BJ (cell line): ENCODE data around the gene ACAP3. TPM values are rescaled to one million over a fixed set of nuclear protein-coding genes. Genes with fewer than 3 reads are reported as not detected.
A peak's percentile ranks its signal among the peaks of the same experiment; 100 is the strongest.

Source experiments
- CTCF ChIA-PET: fragments of 350-600 bp; formaldehyde crosslinking; extraction: SDS; loops from one replicate; lab custom pipeline; 2021; ENCODE audit warnings: antibody characterized with exemption, inconsistent platforms; lab: Yijun Ruan, JAX
- POLR2A ChIA-PET: fragments of 300-600 bp; sonication (Branson Sonifier 250); formaldehyde crosslinking; extraction: SDS; loops from one replicate; lab custom pipeline; 2021; ENCODE audit warnings: antibody characterized with exemption; lab: Charles Lee
- DNase-seq: peaks from one replicate; pipeline ENCODE4 v3.0.0-alpha.2; 2011; ENCODE audit warnings: low read depth
- H3K27me3 ChIP-seq: 2 replicates; pipeline ENCODE4 v1.6.0; 2011; ENCODE audit warnings: low read length; ENCODE audit not compliant: control insufficient read depth, insufficient read depth
- H3K36me3 ChIP-seq: 2 replicates; pipeline ENCODE4 v1.5.1; 2011; ENCODE audit warnings: low read length; ENCODE audit not compliant: control insufficient read depth, insufficient read depth
- H3K4me3 ChIP-seq: 2 replicates; pipeline ENCODE4 v1.5.1; 2011; ENCODE audit warnings: low read depth, mild to moderate bottlenecking, control low read depth, low read length
- polyA plus RNA-seq: library from polyadenylated mRNA; depleted of rRNA; stranded (reverse); fragments of >200 nt; gene quantifications from 2 replicates; pipeline ENCODE4 v1.2.3, GENCODE V29; 2011
- TF ChIP-seq, protein P1 (sequence below): IDR thresholded peaks from 2 replicates; pipeline ENCODE4 v1.5.1; 2011; ENCODE audit warnings: low read depth, mild to moderate bottlenecking, control low read depth, inconsistent platforms, low read length, moderate library complexity; ENCODE audit not compliant: insufficient read depth

Gene ACAP3
- polyA plus RNA-seq, 1 experiment: 33.9 TPM

DNA sequence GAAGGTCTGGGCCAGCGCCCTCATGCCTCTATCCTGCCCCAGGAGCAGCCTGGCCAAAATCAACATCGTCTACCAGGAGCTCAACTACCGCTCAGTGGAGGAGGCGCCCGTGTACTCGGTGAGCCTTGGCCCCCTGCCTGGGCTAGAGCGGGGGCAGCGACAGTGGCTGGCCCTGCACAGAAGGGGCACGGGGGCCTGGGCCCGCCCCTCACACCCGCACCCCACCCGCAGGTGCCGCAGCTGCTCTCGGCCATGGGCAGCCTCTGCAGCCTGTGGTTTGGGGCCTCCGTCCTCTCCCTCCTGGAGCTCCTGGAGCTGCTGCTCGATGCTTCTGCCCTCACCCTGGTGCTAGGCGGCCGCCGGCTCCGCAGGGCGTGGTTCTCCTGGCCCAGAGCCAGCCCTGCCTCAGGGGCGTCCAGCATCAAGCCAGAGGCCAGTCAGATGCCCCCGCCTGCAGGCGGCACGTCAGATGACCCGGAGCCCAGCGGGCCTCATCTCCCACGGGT, 16.7 kb downstream of the ACAP3 start:
- Histone ChIP-seq H3K27me3 (no peaks in the 10 kb centered on the region), H3K36me3 (peaks cover 10% of the 10 kb centered on the region), H3K4me3 (no peak overlapping the region)
- TF ChIP-seq, protein P1, sequence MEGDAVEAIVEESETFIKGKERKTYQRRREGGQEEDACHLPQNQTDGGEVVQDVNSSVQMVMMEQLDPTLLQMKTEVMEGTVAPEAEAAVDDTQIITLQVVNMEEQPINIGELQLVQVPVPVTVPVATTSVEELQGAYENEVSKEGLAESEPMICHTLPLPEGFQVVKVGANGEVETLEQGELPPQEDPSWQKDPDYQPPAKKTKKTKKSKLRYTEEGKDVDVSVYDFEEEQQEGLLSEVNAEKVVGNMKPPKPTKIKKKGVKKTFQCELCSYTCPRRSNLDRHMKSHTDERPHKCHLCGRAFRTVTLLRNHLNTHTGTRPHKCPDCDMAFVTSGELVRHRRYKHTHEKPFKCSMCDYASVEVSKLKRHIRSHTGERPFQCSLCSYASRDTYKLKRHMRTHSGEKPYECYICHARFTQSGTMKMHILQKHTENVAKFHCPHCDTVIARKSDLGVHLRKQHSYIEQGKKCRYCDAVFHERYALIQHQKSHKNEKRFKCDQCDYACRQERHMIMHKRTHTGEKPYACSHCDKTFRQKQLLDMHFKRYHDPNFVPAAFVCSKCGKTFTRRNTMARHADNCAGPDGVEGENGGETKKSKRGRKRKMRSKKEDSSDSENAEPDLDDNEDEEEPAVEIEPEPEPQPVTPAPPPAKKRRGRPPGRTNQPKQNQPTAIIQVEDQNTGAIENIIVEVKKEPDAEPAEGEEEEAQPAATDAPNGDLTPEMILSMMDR: no peak
- POLR2A ChIA-PET: no interaction called here
- CTCF ChIA-PET: interaction anchor here (0.5 to 3.9 kb wide), 10 partner anchors 10 to 275 kb away, joined by 3 to 76 read pairs (median 4); no protein-coding TSS in a partner anchor
- no peak for DNase-seq

DNA sequence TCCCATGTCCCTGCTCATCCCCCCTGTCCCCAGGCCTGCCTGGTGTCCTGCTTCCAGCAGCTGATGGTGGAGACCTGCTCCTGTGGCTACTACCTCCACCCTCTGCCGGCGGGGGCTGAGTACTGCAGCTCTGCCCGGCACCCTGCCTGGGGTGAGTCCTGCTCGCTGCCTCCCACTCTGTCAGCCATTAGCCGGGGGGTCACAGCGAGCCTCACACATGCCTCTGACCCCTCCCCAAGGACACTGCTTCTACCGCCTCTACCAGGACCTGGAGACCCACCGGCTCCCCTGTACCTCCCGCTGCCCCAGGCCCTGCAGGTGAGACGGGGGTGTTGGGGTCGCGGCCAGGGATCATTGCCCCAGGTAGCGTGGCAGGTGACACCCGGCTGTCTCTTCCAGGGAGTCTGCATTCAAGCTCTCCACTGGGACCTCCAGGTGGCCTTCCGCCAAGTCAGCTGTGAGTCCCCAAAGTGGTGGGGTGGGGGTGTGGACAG, 17.4 kb downstream of the ACAP3 start:
- DNase-seq: no peak
- H3K27me3 ChIP-seq: no peaks in the 10 kb centered on the region
- H3K4me3 ChIP-seq: no peak overlapping the region
- ChIA-PET POLR2A (no interaction called here), CTCF (interaction anchor here (0.7 to 3.9 kb wide), 7 partner anchors 8 to 170 kb away, joined by 3 to 76 read pairs (median 3); no protein-coding TSS in a partner anchor)
- TF ChIP-seq, protein P1: peak; percentile 52
- peaks cover 5% of the 10 kb centered on the region for H3K36me3 ChIP-seq

DNA sequence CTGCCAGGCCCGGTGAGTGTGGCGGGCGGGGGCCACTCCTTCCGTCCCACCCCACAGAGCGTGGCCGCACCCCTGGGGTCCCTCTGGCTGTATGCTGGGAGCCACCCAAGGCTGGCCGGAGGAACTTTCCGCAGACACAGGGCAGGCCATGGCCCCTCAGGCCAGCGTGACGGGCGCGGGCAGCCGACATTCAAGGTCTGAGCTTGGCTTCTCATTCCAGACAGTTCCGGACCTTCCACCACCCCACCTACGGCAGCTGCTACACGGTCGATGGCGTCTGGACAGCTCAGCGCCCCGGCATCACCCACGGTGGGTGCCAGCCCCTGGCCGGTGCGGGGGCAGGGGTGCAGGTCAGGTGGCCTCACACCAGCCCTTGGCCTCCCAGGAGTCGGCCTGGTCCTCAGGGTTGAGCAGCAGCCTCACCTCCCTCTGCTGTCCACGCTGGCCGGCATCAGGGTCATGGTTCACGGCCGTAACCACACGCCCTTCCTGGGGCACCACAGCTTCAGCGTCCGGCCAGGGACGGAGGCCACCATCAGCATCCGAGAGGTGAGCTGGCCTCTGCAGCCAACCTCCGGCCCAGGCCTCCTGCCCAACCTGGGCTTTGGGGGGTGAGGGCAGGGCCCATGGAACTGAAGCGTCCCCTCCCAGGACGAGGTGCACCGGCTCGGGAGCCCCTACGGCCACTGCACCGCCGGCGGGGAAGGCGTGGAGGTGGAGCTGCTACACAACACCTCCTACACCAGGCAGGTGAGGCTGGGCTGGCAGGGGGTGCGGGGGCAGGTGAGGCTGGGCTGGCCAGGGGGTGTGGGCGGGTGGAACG, 20.2 kb downstream of the ACAP3 start:
- no peaks in the 10 kb centered on the region for H3K27me3 ChIP-seq
- POLR2A ChIA-PET: no interaction called here
- no peak overlapping the region for H3K4me3 ChIP-seq
- H3K36me3 ChIP-seq: peaks cover 1% of the 10 kb centered on the region; the same call in 1 of the 2 replicates
- CTCF ChIA-PET: interaction anchor here (1.4 kb wide), 1 partner anchor 165 kb away, joined by 7 read pairs; no protein-coding TSS in a partner anchor
- TF ChIP-seq, protein P1: no peak
- no peak for DNase-seq

DNA sequence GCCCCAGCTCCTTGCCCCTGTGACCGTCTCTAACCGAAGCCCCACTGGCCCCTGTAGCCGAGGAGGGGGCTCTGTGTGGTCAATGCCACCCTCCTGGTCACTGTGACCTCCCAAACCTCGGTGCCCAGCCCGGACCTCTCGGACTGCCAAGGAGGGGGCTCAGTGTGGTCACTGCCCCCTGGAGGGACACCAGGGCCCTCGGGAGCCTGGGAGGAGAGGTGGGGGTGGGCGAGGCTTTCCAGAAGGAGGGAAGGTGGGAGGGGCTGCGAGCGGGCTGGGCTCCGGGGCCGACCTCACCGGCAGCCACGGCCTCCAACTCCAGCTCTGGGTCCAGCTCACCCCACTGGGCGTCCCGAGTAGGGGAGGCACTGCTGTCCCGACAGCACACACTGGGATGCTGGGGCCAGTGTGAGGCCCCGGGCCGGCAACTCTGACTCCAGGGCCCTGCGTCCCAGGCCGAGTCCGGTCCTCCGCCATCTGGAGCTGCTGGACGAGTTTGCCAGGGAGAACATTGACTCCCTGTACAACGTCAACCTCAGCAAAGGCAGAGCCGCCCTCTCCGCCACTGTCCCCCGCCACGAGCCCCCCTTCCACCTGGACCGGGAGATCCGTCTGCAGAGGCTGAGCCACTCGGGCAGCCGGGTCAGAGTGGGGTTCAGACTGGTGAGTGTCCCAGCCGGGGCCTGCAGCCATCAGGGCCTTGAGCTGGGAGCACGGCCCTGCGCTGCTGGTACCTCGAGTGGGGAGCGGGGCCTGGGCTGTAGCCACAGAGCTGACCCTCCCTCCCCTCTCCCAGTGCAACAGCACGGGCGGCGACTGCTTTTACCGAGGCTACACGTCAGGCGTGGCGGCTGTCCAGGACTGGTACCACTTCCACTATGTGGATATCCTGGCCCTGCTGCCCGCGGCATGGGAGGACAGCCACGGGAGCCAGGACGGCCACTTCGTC, 21.1 kb downstream of the ACAP3 start:
- ChIA-PET CTCF (interaction anchor here (1.0 to 1.4 kb wide), 2 partner anchors 19 to 164 kb away, joined by 3 to 7 read pairs; no protein-coding TSS in a partner anchor), POLR2A (no interaction called here)
- no peak for DNase-seq
- TF ChIP-seq, protein P1: no peak
- Histone ChIP-seq H3K4me3 (no peak overlapping the region), H3K27me3 (no peaks in the 10 kb centered on the region), H3K36me3 (no peaks in the 10 kb centered on the region)
